ENCODE results near the gene UBE2E2. TPM values are rescaled to one million over a fixed set of nuclear protein-coding genes. Genes with fewer than 3 reads are reported as not detected.
A peak's percentile ranks its signal among the peaks of the same experiment; 100 is the strongest.

UBE2E2 gene
- polyA plus RNA-seq, 1 experiment, result 41.9 TPM

GRCh38 chr3:23189187-23189586 lies 13.9 kb upstream of the UBE2E2 start:
- Histone ChIP-seq H3K36me3 (ENCODE audit: control insufficient read depth, insufficient read depth, low read length) (no peaks in the 10 kb centered on the region), H3K4me3 (ENCODE audit: low read depth, low read length) (no peak overlapping the region), H3K27me3 (ENCODE audit: control insufficient read depth, insufficient read depth, low read length) (peaks cover 6% of the 10 kb centered on the region)
- no peak for TF ChIP-seq CTCF (IDR thresholded peaks at IDR 0.05; ENCODE audit: insufficient read depth, low read depth, low read length)
- ChIA-PET CTCF (no interaction called here), POLR2A (no interaction called here)
- DNase-seq (ENCODE audit: low read depth), result no peak

GRCh38 chr3:23192816-23193215 lies 10.3 kb upstream of the UBE2E2 start:
- Histone ChIP-seq H3K4me3 (ENCODE audit: low read depth, low read length) (no peak overlapping the region), H3K36me3 (ENCODE audit: control insufficient read depth, insufficient read depth, low read length) (no peaks in the 10 kb centered on the region), H3K27me3 (ENCODE audit: control insufficient read depth, insufficient read depth, low read length) (peaks cover 6% of the 10 kb centered on the region)
- no peak for TF ChIP-seq CTCF (IDR thresholded peaks at IDR 0.05; ENCODE audit: insufficient read depth, low read depth, low read length)
- ChIA-PET POLR2A (no interaction called here), CTCF (interaction anchor here (1.0 kb wide), 1 partner anchor 10 kb away, joined by 4 read pairs; the partner anchor contains the start of gene UBE2E2)
- no peak for DNase-seq (ENCODE audit: low read depth)

- H3K36me3 ChIP-seq (ENCODE audit: control insufficient read depth, insufficient read depth, low read length), result no peaks in the 10 kb centered on the region
- peaks cover 7% of the 10 kb centered on the region for H3K27me3 ChIP-seq (ENCODE audit: control insufficient read depth, insufficient read depth, low read length)
- TF ChIP-seq CTCF (IDR thresholded peaks at IDR 0.05; ENCODE audit: insufficient read depth, low read depth, low read length), result no peak
- ChIA-PET POLR2A (no interaction called here), CTCF (interaction anchor here (1.0 kb wide), 1 partner anchor 9 kb away, joined by 4 read pairs; the partner anchor contains the start of gene UBE2E2)
- no peak for DNase-seq (ENCODE audit: low read depth)
- H3K4me3 ChIP-seq (ENCODE audit: low read depth, low read length), result no peak overlapping the region
These were observed 9.3 kb upstream of the UBE2E2 start for GRCh38 chr3:23193831-23194230.

GRCh38 chr3:23198801-23199200 lies 4.3 kb upstream of the UBE2E2 start:
- no peaks in the 10 kb centered on the region for H3K36me3 ChIP-seq (ENCODE audit: control insufficient read depth, insufficient read depth, low read length)
- H3K4me3 ChIP-seq (ENCODE audit: low read depth, low read length), result no peak overlapping the region
- TF ChIP-seq CTCF (IDR thresholded peaks at IDR 0.05; ENCODE audit: insufficient read depth, low read depth, low read length), result no peak
- ChIA-PET CTCF (no interaction called here), POLR2A (interaction anchor here (0.6 kb wide), 1 partner anchor 219 kb away, joined by 3 read pairs; no protein-coding TSS in a partner anchor)
- 0 out of 2 replicates have a peak, but pooled peaks cover 1% of the 10 kb centered on the region for H3K27me3 ChIP-seq (ENCODE audit: control insufficient read depth, insufficient read depth, low read length)
- DNase-seq (ENCODE audit: low read depth), result peak; percentile 12

- POLR2A ChIA-PET, result no interaction called here
- CTCF ChIA-PET, result no interaction called here
- Histone ChIP-seq H3K27me3 (ENCODE audit: control insufficient read depth, insufficient read depth, low read length) (0 out of 2 replicates have a peak, but pooled peaks cover 1% of the 10 kb centered on the region), H3K4me3 (ENCODE audit: low read depth, low read length) (no peak overlapping the region), H3K36me3 (ENCODE audit: control insufficient read depth, insufficient read depth, low read length) (no peaks in the 10 kb centered on the region)
- DNase-seq (ENCODE audit: low read depth), result no peak
- no peak for TF ChIP-seq CTCF (IDR thresholded peaks at IDR 0.05; ENCODE audit: insufficient read depth, low read depth, low read length)
These were observed 3.5 kb upstream of the UBE2E2 start for GRCh38 chr3:23199649-23200048.
